ENCODE data around the gene MARCHF4.

Gene MARCHF4

GRCh38 chr2:216365518-216365917 is 6.8 kb downstream of the MARCHF4 start:
- no peak for TF ChIP-seq CTCF (IDR thresholded peaks at IDR 0.05; ENCODE audit: borderline replicate concordance, control extremely low read depth, extremely low read depth, insufficient read depth, missing control alignments)
- DNase-seq (ENCODE audit: low spot score), result no peak
- in situ Hi-C loops (cut with MboI; ENCODE audit: low sequenced_read_pairs, unreplicated experiment), result no loop called here

GRCh38 chr2:216363221-216363620 is 9.1 kb downstream of the MARCHF4 start:
- in situ Hi-C loops (cut with MboI; ENCODE audit: low sequenced_read_pairs, unreplicated experiment), result no loop called here
- TF ChIP-seq CTCF (IDR thresholded peaks at IDR 0.05; ENCODE audit: borderline replicate concordance, control extremely low read depth, extremely low read depth, insufficient read depth, missing control alignments), result no peak
- DNase-seq (ENCODE audit: low spot score), result no peak

- DNase-seq (ENCODE audit: low spot score), result no peak
- in situ Hi-C loops (cut with MboI; ENCODE audit: low sequenced_read_pairs, unreplicated experiment), result no loop called here
Observed at GRCh38 chr2:216362730-216363129, 9.6 kb downstream of the MARCHF4 start.

GRCh38 chr2:216355711-216356110 is 16.6 kb downstream of the MARCHF4 start:
- TF ChIP-seq CTCF (IDR thresholded peaks at IDR 0.05; ENCODE audit: borderline replicate concordance, control extremely low read depth, extremely low read depth, insufficient read depth, missing control alignments), result no peak
- no peak for DNase-seq (ENCODE audit: low spot score)
- in situ Hi-C loops (cut with MboI; ENCODE audit: low sequenced_read_pairs, unreplicated experiment), result no loop called here

More at GRCh38 chr2:216362730-216363129, 9.6 kb downstream of the MARCHF4 start:
- TF ChIP-seq CTCF (IDR thresholded peaks at IDR 0.05; ENCODE audit: borderline replicate concordance, control extremely low read depth, extremely low read depth, insufficient read depth, missing control alignments), result no peak

- no peak for TF ChIP-seq CTCF (IDR thresholded peaks at IDR 0.05; ENCODE audit: borderline replicate concordance, control extremely low read depth, extremely low read depth, insufficient read depth, missing control alignments)
- in situ Hi-C loops (cut with MboI; ENCODE audit: low sequenced_read_pairs, unreplicated experiment), result no loop called here
- no peak for DNase-seq (ENCODE audit: low spot score)
Observed at GRCh38 chr2:216354306-216354705, 18.0 kb downstream of the MARCHF4 start.

GRCh38 chr2:216352653-216353270 is 19.5 kb downstream of the MARCHF4 start:
- DNase-seq (ENCODE audit: low spot score), result no peak
- in situ Hi-C loops (cut with MboI; ENCODE audit: low sequenced_read_pairs, unreplicated experiment), result no loop called here

More at GRCh38 chr2:216352653-216353270, 19.5 kb downstream of the MARCHF4 start:
- TF ChIP-seq CTCF (IDR thresholded peaks at IDR 0.05; ENCODE audit: borderline replicate concordance, control extremely low read depth, extremely low read depth, insufficient read depth, missing control alignments), result no peak

Data from GM13976 (cell line).